HepG2 (cell line): ENCODE data around the gene ANKS1A. TPM values are rescaled to one million over a fixed set of nuclear protein-coding genes. Genes with fewer than 3 reads are reported as not detected.

Experiments
- ATAC-seq: fragments of 200-7000 bp; cut with Tn5 transposase; 3 replicates; pipeline ENCODE4 v1.9.1; 2020; ENCODE audit warnings: mild to moderate bottlenecking, moderate library complexity
- BruUV-seq: library from RNA; stranded (reverse); fragments of 400-500 nt; replicated peaks from 2 replicates; lab custom pipeline; 2021; lab: Mats Ljungman, UMichigan
- CTCF ChIA-PET: fragments of 300-600 bp; formaldehyde crosslinking; extraction: SDS; loops from one replicate; lab custom pipeline; 2021; ENCODE audit warnings: low total read pairs, inconsistent platforms, low intra/inter-chr PET ratio; lab: Yijun Ruan, JAX
- POLR2A ChIA-PET: fragments of 350-600 bp; sonication (Branson Sonifier 250); formaldehyde crosslinking; loops from one replicate; lab custom pipeline; 2020; ENCODE audit warnings: antibody characterized with exemption, inconsistent platforms; lab: Yijun Ruan, JAX
- DNase-seq: peaks from one replicate; pipeline ENCODE4 v3.0.0-alpha.2; 2015; ENCODE audit warnings: low spot score
- FAIRE-seq: peaks from 3 replicates; lab custom pipeline; 2011; peaks lifted over from hg19 to GRCh38; lab: Jason Lieb, UNC
- H2AFZ ChIP-seq: one replicate; pipeline ENCODE4 v1.6.1; 2011; ENCODE audit warnings: low read length, inconsistent platforms
- H3K27ac ChIP-seq: fragments of 300-600 bp; 3 replicates; pipeline ENCODE4 v1.8.0; 2011; ENCODE audit warnings: mixed run types, mild to moderate bottlenecking, mixed read lengths, low read length, inconsistent platforms; ENCODE audit not compliant: insufficient read depth; ENCODE audit errors: extremely low read length
- H3K27me3 ChIP-seq, 2 experiments: fragments of 200-600 bp in 1 of 2; 2 replicates in 1 of 2; 3 replicates in 1 of 2; pipeline versions ENCODE4 v1.6.0 to v1.8.0; 2011; ENCODE audit warnings: low read length in 2 of 2, mild to moderate bottlenecking in 2 of 2, moderate library complexity in 2 of 2, inconsistent platforms in 1 of 2; ENCODE audit not compliant: insufficient read depth in 2 of 2, control insufficient read depth in 1 of 2
- H3K36me3 ChIP-seq, 2 experiments: fragments of 200-600 bp in 1 of 2; replicated peaks in 1 of 2; 2 replicates in 1 of 2; 3 replicates in 1 of 2; pipeline versions ENCODE4 v1.5.1 to v1.8.0; 2011; ENCODE audit warnings: low read length in 2 of 2, inconsistent platforms in 1 of 2; ENCODE audit not compliant: insufficient read depth in 2 of 2, control insufficient read depth in 1 of 2
- H3K4me1 ChIP-seq: 2 replicates; pipeline ENCODE4 v1.5.1; 2012; ENCODE audit warnings: low read length, inconsistent platforms; ENCODE audit not compliant: insufficient read depth
- H3K4me2 ChIP-seq: 2 replicates; pipeline ENCODE4 v1.6.0; 2011; ENCODE audit warnings: low read depth, low read length, inconsistent platforms
- H3K4me3 ChIP-seq, 3 experiments: fragments of 200-600 bp in 1 of 3; sonication (generic), shearing (Covaris generic) in 1 of 3; replicated peaks in 1 of 3; 2 replicates each; pipeline ENCODE4 v1.5.1; 2011 to 2016; ENCODE audit warnings: low read length in 3 of 3, inconsistent platforms in 2 of 3, low read depth in 2 of 3, mild to moderate bottlenecking in 2 of 3, control low read depth in 1 of 3, mixed read lengths in 1 of 3; ENCODE audit not compliant: insufficient read depth in 1 of 3
- H3K79me2 ChIP-seq: one replicate; pipeline ENCODE4 v1.6.1; 2011; ENCODE audit warnings: low read length, inconsistent platforms; ENCODE audit not compliant: insufficient read depth
- H3K9ac ChIP-seq: 2 replicates; pipeline ENCODE4 v1.6.0; 2011; ENCODE audit warnings: mild to moderate bottlenecking, low read depth, low read length, inconsistent platforms; ENCODE audit not compliant: insufficient read depth
- H3K9me3 ChIP-seq: 2 replicates; pipeline ENCODE4 v1.5.1; 2012; ENCODE audit warnings: mild to moderate bottlenecking, low read length
- H4K20me1 ChIP-seq: 2 replicates; pipeline ENCODE4 v1.6.0; 2011; ENCODE audit warnings: inconsistent platforms, mild to moderate bottlenecking, low read length, moderate library complexity; ENCODE audit not compliant: insufficient read depth
- DBP ChIP-seq: sonication (generic); formaldehyde crosslinking; IDR thresholded peaks from 2 replicates; pipeline ENCODE4 v1.4.0; 2020; ENCODE audit warnings: missing genetic modification reagents; ENCODE audit errors: not compliant biosample characterization
- HMGA1 ChIP-seq: sonication (generic); formaldehyde crosslinking; conservative IDR thresholded peaks from 2 replicates; pipeline ENCODE4 v1.4.0; 2020; ENCODE audit warnings: missing genetic modification reagents
- IKZF5 ChIP-seq: IDR thresholded peaks from 2 replicates; pipeline ENCODE4 v1.6.1; 2018; ENCODE audit warnings: missing genetic modification reagents, mild to moderate bottlenecking, missing compliant biosample characterization
- MTF2 ChIP-seq: sonication (generic); formaldehyde crosslinking; IDR thresholded peaks from 2 replicates; pipeline ENCODE4 v1.5.0; 2020; ENCODE audit warnings: missing genetic modification reagents, borderline replicate concordance
- NPAS2 ChIP-seq: sonication (generic); formaldehyde crosslinking; IDR thresholded peaks from 2 replicates; pipeline ENCODE4 v1.8.0; 2022; ENCODE audit warnings: mild to moderate bottlenecking, missing genetic modification reagents, borderline replicate concordance
- RNF2 ChIP-seq: fragments of 450-650 bp; conservative IDR thresholded peaks from 2 replicates; pipeline ENCODE4 v1.6.1; 2016; ENCODE audit warnings: low read depth
- SOX6 ChIP-seq, 2 experiments: fragments of 450-650 bp in 1 of 2; sonication (generic) in 1 of 2; formaldehyde crosslinking in 1 of 2; IDR thresholded peaks; 2 replicates each; pipeline versions ENCODE4 v1.4.0 to v1.6.1; 2017 to 2020; ENCODE audit warnings: antibody characterized with exemption in 1 of 2, mild to moderate bottlenecking in 1 of 2, missing genetic modification reagents in 1 of 2
- STAT5B ChIP-seq: sonication (generic); formaldehyde crosslinking; IDR thresholded peaks from 2 replicates; pipeline ENCODE4 v1.4.0; 2020; ENCODE audit warnings: missing genetic modification reagents
- ZFP36L2 ChIP-seq: sonication (generic); formaldehyde crosslinking; IDR thresholded peaks from 2 replicates; pipeline ENCODE4 v1.4.0; 2020; ENCODE audit warnings: missing genetic modification reagents
- ZNF44 ChIP-seq: sonication (generic); formaldehyde crosslinking; IDR thresholded peaks from 2 replicates; pipeline ENCODE4 v1.5.1; 2020; ENCODE audit warnings: mild to moderate bottlenecking, missing genetic modification reagents
- ZNF468 ChIP-seq: sonication (generic); formaldehyde crosslinking; IDR thresholded peaks from 2 replicates; pipeline ENCODE4 v1.8.0; 2022; ENCODE audit warnings: mild to moderate bottlenecking, moderate library complexity, missing genetic modification reagents
- WGBS: methylation state at CpG from one replicate; pipeline ENCODE4 v1.1.6; 2017; ENCODE audit warnings: low lambda C conversion rate; 5-methylcytosine and 5-hydroxymethylcytosine counted together
- in situ Hi-C: cut with HindIII; loops from 2 replicates; pipeline ENCODE4 v1.10.0; 2017; ENCODE audit warnings: low pct_unique_long_range_greater_than_20kb; ENCODE audit not compliant: extremely low pct_ligation_motif_present
- intact Hi-C: fragments of 100-400 bp; cut with micrococcal nuclease; formaldehyde crosslinking; loops from one replicate; pipeline ENCODE4 v1.10.0; 2022; ENCODE audit not compliant: unreplicated experiment
- polyA plus RNA-seq, 8 experiments: library from polyadenylated mRNA; depleted of rRNA in 3 of 8; stranded (reverse) in 7 of 8; unstranded in 1 of 8; fragments of >200 nt; fragmentation: Illumina TruSeq in 4 of 8; extraction: Trizol in 4 of 8; gene quantifications; 2 replicates each; pipeline versions ENCODE4 v1.2.1 to v1.2.3, GENCODE V29; 2011 to 2016; ENCODE audit warnings: low read depth in 4 of 8, missing spikeins in 1 of 8, mixed read lengths in 1 of 8; ENCODE audit not compliant: insufficient read depth in 1 of 8
- total RNA-seq, 5 experiments: library from RNA; depleted of rRNA; stranded (reverse); fragments of >200 nt; fragmentation: Illumina TruSeq; extraction: Trizol; gene quantifications; 2 replicates each; pipeline ENCODE4 v1.2.3, GENCODE V29; 2016; ENCODE audit warnings: low read depth in 1 of 5

Gene ANKS1A
- total and polyA plus RNA-seq, 2 of the 13 experiments (the other 11 are each of a cell fraction or from before 2014, with no cell fraction given): 7.2 to 15.1 TPM

- TF ChIP-seq DBP (CRISPR knock-in tag): no peak
- no peak for TF ChIP-seq ZNF468 (CRISPR knock-in tag)
- TF ChIP-seq STAT5B (CRISPR knock-in tag): no peak
- TF ChIP-seq SOX6 (IDR thresholded peaks at IDR 0.05): no peak
- no peak for TF ChIP-seq SOX6 (CRISPR knock-in tag; IDR thresholded peaks at IDR 0.05)
- no peak for TF ChIP-seq MTF2 (CRISPR knock-in tag)
These were observed 172.8 kb downstream of the ANKS1A start (continued) for GRCh38 chr6:35061651-35062410.

GRCh38 chr6:35062676-35063574, 173.9 kb downstream of the ANKS1A start:
- BruUV-seq: no TSS peak
- no peaks in the 10 kb centered on the region for H4K20me1 ChIP-seq
- H3K9ac ChIP-seq: no peak overlapping the region
- no peaks in the 10 kb centered on the region for H3K79me2 ChIP-seq
- WGBS: 97% methylated on average over 14 of the region's 14 CpGs
- H3K4me3 ChIP-seq: no peak overlapping the region
- no peak overlapping the region for H3K27ac ChIP-seq
- no peak overlapping the region for H3K4me2 ChIP-seq
- intact Hi-C loops (no loop called here), in situ Hi-C loops (no loop called here)
- H3K27me3 ChIP-seq: no peaks in the 10 kb centered on the region
- no peaks in the 10 kb centered on the region for H3K4me1 ChIP-seq
- DNase-seq (no peak), ATAC-seq (no peak), FAIRE-seq (no peak)
- no peaks in the 10 kb centered on the region for H3K9me3 ChIP-seq
- peaks cover 16 to 18% of the 10 kb centered on the region in 2 experiments; a peak in 4 of 5 replicates for H3K36me3 ChIP-seq
- ChIA-PET CTCF (no interaction called here), POLR2A (no interaction called here)
- no peak overlapping the region for H2AFZ ChIP-seq
- TF ChIP-seq NPAS2 (CRISPR knock-in tag) (no peak), ZNF44 (CRISPR knock-in tag) (no peak), RNF2 (no peak), IKZF5 (CRISPR knock-in tag) (no peak), HMGA1 (CRISPR knock-in tag) (no peak), ZFP36L2 (CRISPR knock-in tag) (no peak)
